HCT116 (cell line): ENCODE results near the gene SRCIN1. TPM values are rescaled to one million over a fixed set of nuclear protein-coding genes. Genes with fewer than 3 reads are reported as not detected.

ENCODE experiments used
- ATAC-seq: fragments of 200-7000 bp; cut with Tn5 transposase; 2 replicates; pipeline ENCODE4 v1.9.1; 2020; ENCODE audit warnings: mild to moderate bottlenecking, moderate library complexity
- BruUV-seq: library from RNA; stranded (reverse); fragments of 400-500 nt; replicated peaks from 2 replicates; lab custom pipeline; 2021; lab: Mats Ljungman, UMichigan
- CTCF ChIA-PET: fragments of 300-600 bp; sonication (Branson Sonifier 250); formaldehyde crosslinking; loops from one replicate; lab custom pipeline; 2021; ENCODE audit warnings: antibody characterized with exemption; lab: Charles Lee
- POLR2A ChIA-PET: fragments of 300-600, 350-600 bp; sonication (Branson Sonifier 250); formaldehyde crosslinking; loops from one replicate; lab custom pipeline; 2021; ENCODE audit warnings: antibody characterized with exemption; lab: Charles Lee
- RAD21 ChIA-PET, 2 experiments: fragments of 300-600 bp; sonication (Branson Sonifier 250); formaldehyde crosslinking; loops; one replicate each; lab custom pipeline; 2023; ENCODE audit warnings: low total read pairs in 2 of 2; ENCODE audit not compliant: uncharacterized antibody in 2 of 2, unreplicated experiment in 2 of 2, low non-redundant PET in 1 of 2; lab: Charles Lee
- DNase-seq: peaks from one replicate; pipeline ENCODE4 v3.0.0-alpha.2; 2010; ENCODE audit warnings: low read depth, low spot score
- H2AFZ ChIP-seq: fragments of 200-600 bp; shearing (Covaris generic), sonication (generic); 2 replicates; pipeline ENCODE4 v1.6.1; 2017; ENCODE audit warnings: low read depth, mixed run types, mixed read lengths, antibody characterized with exemption, low read length; ENCODE audit not compliant: poor library complexity, severe bottlenecking
- H3K27ac ChIP-seq: 2 replicates; pipeline ENCODE4 v1.5.1; 2012; ENCODE audit warnings: low read depth, low read length
- H3K27me3 ChIP-seq: fragments of 200-600 bp; sonication (generic); 2 replicates; pipeline ENCODE4 v1.6.1; 2016; ENCODE audit warnings: mixed run types, low read length, mixed read lengths; ENCODE audit not compliant: insufficient read depth
- H3K36me3 ChIP-seq, 2 experiments: fragments of 200-500 bp in 1 of 2; fragments of 200-600 bp in 1 of 2; sonication (Bioruptor generic) in 1 of 2; sonication (generic) in 1 of 2; 2 replicates each; pipeline versions ENCODE4 v1.5.1 to v1.6.1; 2014 to 2016; ENCODE audit warnings: low read length in 2 of 2, inconsistent platforms in 1 of 2, mixed read lengths in 1 of 2, mixed run types in 1 of 2; ENCODE audit not compliant: insufficient read depth in 2 of 2, control insufficient read depth in 1 of 2
- H3K4me1 ChIP-seq, 2 experiments: fragments of 200-600 bp in 1 of 2; sonication (generic) in 1 of 2; 2 replicates each; pipeline versions ENCODE4 v1.5.1 to v1.6.1; 2012 to 2017; ENCODE audit warnings: low read length in 2 of 2, inconsistent platforms in 1 of 2, mild to moderate bottlenecking in 1 of 2, mixed read lengths in 1 of 2, mixed run types in 1 of 2, moderate library complexity in 1 of 2; ENCODE audit not compliant: insufficient read depth in 2 of 2, control insufficient read depth in 1 of 2
- H3K4me2 ChIP-seq: fragments of 200-600 bp; sonication (generic); 2 replicates; pipeline ENCODE4 v1.6.1; 2017; ENCODE audit warnings: mixed run types, low read length, mixed read lengths
- H3K4me3 ChIP-seq, 2 experiments: fragments of 200-600 bp in 1 of 2; sonication (generic) in 1 of 2; replicated peaks in 1 of 2; 2 replicates each; pipeline ENCODE4 v1.5.1; 2011 to 2016; ENCODE audit warnings: low read length in 2 of 2, control low read depth in 1 of 2, low read depth in 1 of 2, mild to moderate bottlenecking in 1 of 2, mixed read lengths in 1 of 2, mixed run types in 1 of 2
- H3K79me2 ChIP-seq: fragments of 200-600 bp; sonication (generic); 2 replicates; pipeline ENCODE4 v1.6.1; 2017; ENCODE audit warnings: mild to moderate bottlenecking, mixed run types, low read length, moderate library complexity, mixed read lengths; ENCODE audit not compliant: insufficient read depth
- H3K9ac ChIP-seq: fragments of 200-600 bp; sonication (generic); 2 replicates; pipeline ENCODE4 v1.6.1; 2016; ENCODE audit warnings: low read length, mixed read lengths
- H3K9me2 ChIP-seq: fragments of 200-600 bp; sonication (generic), shearing (Covaris generic); 2 replicates; pipeline ENCODE4 v1.6.1; 2017; ENCODE audit warnings: mixed run types, mild to moderate bottlenecking, moderate library complexity; ENCODE audit not compliant: insufficient read depth
- H3K9me3 ChIP-seq, 2 experiments: fragments of 200-500 bp in 1 of 2; fragments of 200-600 bp in 1 of 2; sonication (Bioruptor generic) in 1 of 2; sonication (generic) in 1 of 2; 2 replicates each; pipeline ENCODE4 v1.6.1; 2014 to 2017; ENCODE audit warnings: low read length in 2 of 2, mixed read lengths in 2 of 2, inconsistent platforms in 1 of 2, low read depth in 1 of 2, mild to moderate bottlenecking in 1 of 2, mixed run types in 1 of 2, moderate library complexity in 1 of 2; ENCODE audit not compliant: control insufficient read depth in 1 of 2, insufficient read depth in 1 of 2
- H4K20me1 ChIP-seq: fragments of 200-600 bp; sonication (generic), shearing (Covaris generic); 2 replicates; pipeline ENCODE4 v1.6.1; 2017; ENCODE audit warnings: mixed run types, mild to moderate bottlenecking, moderate library complexity; ENCODE audit not compliant: insufficient read depth
- CEBPB ChIP-seq: IDR thresholded peaks from 2 replicates; pipeline ENCODE4 v1.6.1; 2012; ENCODE audit warnings: low read depth
- EZH2 ChIP-seq: fragments of 200-600 bp; sonication (generic); IDR thresholded peaks from 2 replicates; pipeline ENCODE4 v1.6.1; 2017; ENCODE audit warnings: antibody characterized with exemption, mixed run types
- FOSL1 ChIP-seq: IDR thresholded peaks from 2 replicates; pipeline ENCODE4 v1.6.1; 2012; ENCODE audit warnings: low read depth
- POLR2A ChIP-seq: IDR thresholded peaks from 2 replicates; pipeline ENCODE4 v1.7.0; 2011; ENCODE audit warnings: borderline replicate concordance; ENCODE audit not compliant: insufficient read depth, insufficient read length; ENCODE audit errors: extremely low read depth
- RAD21 ChIP-seq: IDR thresholded peaks from 2 replicates; pipeline ENCODE4 v1.6.1; 2012; ENCODE audit warnings: low read depth, mild to moderate bottlenecking
- intact Hi-C: fragments of 100-400 bp; cut with micrococcal nuclease; formaldehyde crosslinking; loops from 2 replicates; pipeline ENCODE4 v1.10.0; 2022
- total RNA-seq: library from RNA; stranded (reverse); gene quantifications from one replicate; pipeline ENCODE4 v1.2.1, GENCODE V29; 2021; ENCODE audit not compliant: unreplicated experiment
- TF ChIP-seq, protein P1 (sequence below): IDR thresholded peaks from 2 replicates; pipeline ENCODE4 v1.6.1; 2011; ENCODE audit warnings: mild to moderate bottlenecking, low read length, moderate library complexity; ENCODE audit not compliant: insufficient replicate concordance; ENCODE audit errors: extremely low read depth
- TF ChIP-seq, protein P2 (sequence below), 3 experiments: fragments of 200-600 bp in 1 of 3; sonication (generic) in 1 of 3; IDR thresholded peaks in 2 of 3; conservative IDR thresholded peaks in 1 of 3; 2 replicates each; pipeline ENCODE4 v1.5.1; 2012 to 2017; ENCODE audit warnings: low read depth in 2 of 3, low read length in 2 of 3, antibody characterized with exemption in 1 of 3, borderline replicate concordance in 1 of 3, control low read depth in 1 of 3, mild to moderate bottlenecking in 1 of 3, mixed read lengths in 1 of 3, mixed run types in 1 of 3, moderate library complexity in 1 of 3; ENCODE audit not compliant: insufficient read depth in 1 of 3

SRCIN1 gene
- total RNA-seq, 1 experiment from 2014 or later: 10.5 TPM

DNA sequence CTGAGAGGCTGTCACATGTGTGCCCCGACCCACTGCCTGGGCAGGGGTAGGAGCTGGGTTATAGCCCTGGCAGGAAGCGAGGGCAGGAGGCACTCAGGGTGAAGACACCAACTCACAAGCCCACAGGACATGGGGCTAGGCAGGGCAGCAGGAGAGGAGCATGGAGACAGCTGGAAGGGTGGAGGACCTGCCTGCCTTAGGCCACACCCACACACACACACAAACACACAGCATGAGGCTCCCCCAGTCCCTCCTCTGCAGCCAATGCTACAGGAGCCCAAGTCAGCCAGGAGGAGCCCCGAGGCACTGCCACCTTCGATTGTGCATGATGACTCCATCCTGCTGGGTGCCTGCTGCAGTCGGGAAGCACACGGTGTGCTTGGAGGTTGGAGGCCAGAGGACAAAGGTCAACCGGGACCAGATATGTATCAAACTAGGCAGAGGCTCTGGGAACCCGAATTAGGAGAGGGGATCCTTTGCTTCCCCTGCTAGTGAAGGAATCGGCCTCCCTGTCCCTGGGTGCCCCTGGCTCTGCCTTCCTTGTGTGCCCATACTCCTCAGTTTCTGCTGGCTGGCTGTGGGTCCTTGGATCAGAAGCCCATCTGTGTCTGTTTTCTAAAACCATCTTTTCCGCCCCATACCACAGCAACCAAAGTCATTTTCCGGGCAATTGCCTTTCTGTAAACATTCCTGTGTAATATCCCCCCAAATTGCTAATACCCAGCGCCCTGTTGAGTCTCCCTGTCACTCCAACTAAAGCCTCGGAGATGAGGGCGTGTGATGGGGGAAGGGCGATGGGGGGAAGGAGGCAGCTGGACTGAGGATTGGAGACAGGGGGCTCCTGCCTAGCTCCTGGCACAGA, 20.5 kb downstream of the SRCIN1 start:
- H3K27ac ChIP-seq: 0 out of 2 replicates have a peak overlapping the region, but pooled peaks have one; percentile 19
- TF ChIP-seq, protein P1, sequence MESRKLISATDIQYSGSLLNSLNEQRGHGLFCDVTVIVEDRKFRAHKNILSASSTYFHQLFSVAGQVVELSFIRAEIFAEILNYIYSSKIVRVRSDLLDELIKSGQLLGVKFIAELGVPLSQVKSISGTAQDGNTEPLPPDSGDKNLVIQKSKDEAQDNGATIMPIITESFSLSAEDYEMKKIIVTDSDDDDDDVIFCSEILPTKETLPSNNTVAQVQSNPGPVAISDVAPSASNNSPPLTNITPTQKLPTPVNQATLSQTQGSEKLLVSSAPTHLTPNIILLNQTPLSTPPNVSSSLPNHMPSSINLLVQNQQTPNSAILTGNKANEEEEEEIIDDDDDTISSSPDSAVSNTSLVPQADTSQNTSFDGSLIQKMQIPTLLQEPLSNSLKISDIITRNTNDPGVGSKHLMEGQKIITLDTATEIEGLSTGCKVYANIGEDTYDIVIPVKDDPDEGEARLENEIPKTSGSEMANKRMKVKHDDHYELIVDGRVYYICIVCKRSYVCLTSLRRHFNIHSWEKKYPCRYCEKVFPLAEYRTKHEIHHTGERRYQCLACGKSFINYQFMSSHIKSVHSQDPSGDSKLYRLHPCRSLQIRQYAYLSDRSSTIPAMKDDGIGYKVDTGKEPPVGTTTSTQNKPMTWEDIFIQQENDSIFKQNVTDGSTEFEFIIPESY: no peak
- no peak for TF ChIP-seq RAD21
- TF ChIP-seq FOSL1: no peak
- no peak for TF ChIP-seq EZH2
- no peak for TF ChIP-seq CEBPB
- no peak for TF ChIP-seq POLR2A
- TF ChIP-seq, protein P2, sequence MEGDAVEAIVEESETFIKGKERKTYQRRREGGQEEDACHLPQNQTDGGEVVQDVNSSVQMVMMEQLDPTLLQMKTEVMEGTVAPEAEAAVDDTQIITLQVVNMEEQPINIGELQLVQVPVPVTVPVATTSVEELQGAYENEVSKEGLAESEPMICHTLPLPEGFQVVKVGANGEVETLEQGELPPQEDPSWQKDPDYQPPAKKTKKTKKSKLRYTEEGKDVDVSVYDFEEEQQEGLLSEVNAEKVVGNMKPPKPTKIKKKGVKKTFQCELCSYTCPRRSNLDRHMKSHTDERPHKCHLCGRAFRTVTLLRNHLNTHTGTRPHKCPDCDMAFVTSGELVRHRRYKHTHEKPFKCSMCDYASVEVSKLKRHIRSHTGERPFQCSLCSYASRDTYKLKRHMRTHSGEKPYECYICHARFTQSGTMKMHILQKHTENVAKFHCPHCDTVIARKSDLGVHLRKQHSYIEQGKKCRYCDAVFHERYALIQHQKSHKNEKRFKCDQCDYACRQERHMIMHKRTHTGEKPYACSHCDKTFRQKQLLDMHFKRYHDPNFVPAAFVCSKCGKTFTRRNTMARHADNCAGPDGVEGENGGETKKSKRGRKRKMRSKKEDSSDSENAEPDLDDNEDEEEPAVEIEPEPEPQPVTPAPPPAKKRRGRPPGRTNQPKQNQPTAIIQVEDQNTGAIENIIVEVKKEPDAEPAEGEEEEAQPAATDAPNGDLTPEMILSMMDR (IDR thresholded peaks at IDR 0.05 in 2 of 3, conservative IDR thresholded peaks at IDR 0.05 in 1 of 3; ENCODE audit: borderline replicate concordance in 1 of 3, insufficient read depth in 1 of 3, low read depth in 2 of 3, low read length in 2 of 3): no peak
- TF ChIP-seq, all 23 proteins: peak for 0
- no peak overlapping the region; the same call in 1 of the 2 replicates for H3K9ac ChIP-seq
- BruUV-seq: no TSS peak
- peak overlapping the region; percentile 65 for H3K4me2 ChIP-seq
- no peaks in the 10 kb centered on the region for H3K36me3 ChIP-seq
- no peak overlapping the region for H3K4me3 ChIP-seq
- H3K4me1 ChIP-seq: peaks cover 13 to 25% of the 10 kb centered on the region in 2 experiments
- no peaks in the 10 kb centered on the region for H3K27me3 ChIP-seq
- DNase-seq: no peak
- ChIA-PET CTCF (interaction anchor here (1.5 to 6.4 kb wide), 4 partner anchors 19 to 162 kb away, joined by 3 to 100 read pairs (median 6); no protein-coding TSS in a partner anchor), POLR2A (interaction anchor here (1.0 kb wide), 1 partner anchor 78 kb away, joined by 3 read pairs; no protein-coding TSS in a partner anchor), RAD21 (interaction anchor here (1.8 to 5.2 kb wide), 2 partner anchors 27 kb away, joined by 7 to 21 read pairs; no protein-coding TSS in a partner anchor)
- no peaks in the 10 kb centered on the region for H3K9me2 ChIP-seq
- no peaks in the 10 kb centered on the region for H3K9me3 ChIP-seq
- no peak overlapping the region for H2AFZ ChIP-seq
- intact Hi-C loops: loop anchor here (10.0 kb wide), 1 partner anchor 80 kb away; no protein-coding TSS in a partner anchor
- H3K79me2 ChIP-seq: no peaks in the 10 kb centered on the region
- H4K20me1 ChIP-seq: no peaks in the 10 kb centered on the region
- peak; percentile 43 for ATAC-seq
